NCI-H146 treated with DMSO at 0.1 percent for 48 hours (cell line): ENCODE measurements around the gene DICER1.

Experiments
- DNase-seq: peaks from one replicate; lab custom pipeline; 2025; ENCODE audit not compliant: unreplicated experiment; lab: John Stamatoyannopoulos, UW

Gene DICER1

DNA sequence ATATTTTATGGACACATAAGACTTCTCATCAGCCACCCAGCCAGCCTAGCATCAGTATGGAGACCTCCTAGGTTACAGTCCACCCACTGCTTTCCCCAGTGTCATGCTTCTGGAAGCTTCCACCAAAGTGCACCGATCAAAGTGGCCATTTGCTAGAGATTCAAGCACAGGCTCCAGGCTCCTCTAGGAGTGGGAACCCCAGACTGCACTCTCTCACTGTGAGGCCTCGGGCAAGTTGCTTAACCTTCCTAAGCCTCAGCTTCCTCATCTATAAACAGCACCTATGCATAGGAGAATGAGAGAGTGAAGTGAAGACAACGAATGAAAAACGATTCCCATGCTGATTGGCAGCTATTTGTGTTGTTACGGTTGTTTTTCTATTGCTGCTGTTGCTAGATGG, 94.4 kb downstream of the DICER1 start:
- DNase-seq = no peak

DNA sequence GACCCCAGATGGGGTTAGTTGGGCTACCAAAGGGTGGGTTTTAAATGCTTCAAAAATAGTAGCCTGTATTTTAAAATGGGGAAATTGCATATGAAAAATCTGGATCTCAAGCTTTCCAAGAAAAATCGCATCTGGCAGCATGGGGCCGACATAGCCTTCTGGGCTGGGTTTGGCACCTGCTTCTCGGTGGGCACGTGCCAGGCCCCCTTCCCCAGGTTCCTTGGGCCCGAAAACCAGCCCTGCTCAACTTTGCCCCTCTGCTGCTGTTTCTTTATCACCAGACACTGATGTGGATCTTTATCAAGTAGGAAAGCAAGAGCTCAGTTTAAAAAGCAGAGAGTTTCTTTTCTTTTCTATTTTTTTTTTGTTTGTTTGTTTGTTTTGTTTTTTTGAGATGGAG, 95.1 kb downstream of the DICER1 start:
- DNase-seq = no peak

DNA sequence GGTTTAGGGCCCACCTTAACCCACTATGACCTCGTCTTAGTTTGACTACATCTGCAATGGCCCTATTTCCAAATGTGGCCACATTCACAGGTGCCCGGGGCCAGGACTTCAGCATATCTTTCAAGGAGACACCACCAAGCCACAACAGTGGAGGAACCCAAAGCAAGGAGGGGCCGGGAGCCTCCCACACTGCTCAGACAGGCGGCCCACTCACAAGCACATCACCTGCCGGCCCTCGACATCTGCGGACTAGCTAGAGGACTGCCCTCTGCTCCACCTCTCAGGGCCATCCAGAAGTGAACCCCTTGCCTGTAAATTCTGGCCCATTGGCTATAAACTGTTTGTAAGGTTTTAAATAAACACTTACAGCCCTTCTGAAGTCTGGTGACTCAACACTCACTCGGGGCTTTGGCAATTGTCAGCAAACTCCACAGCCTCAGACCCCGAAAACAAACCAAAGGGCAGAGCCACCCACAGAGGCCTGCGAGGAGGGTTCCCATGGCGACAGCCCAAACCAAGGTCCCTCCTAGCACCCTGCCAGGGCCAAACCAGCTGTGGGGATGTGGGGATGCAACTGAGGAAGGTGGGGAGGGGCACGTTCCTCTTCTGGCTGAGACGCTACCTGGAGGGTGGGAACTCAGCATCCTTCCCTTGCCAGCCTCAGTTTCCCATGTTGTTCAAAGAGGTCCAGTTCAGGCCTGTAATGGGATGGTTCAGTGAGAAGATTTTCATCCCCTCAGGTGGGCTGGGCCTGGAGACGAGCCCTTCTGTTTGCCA, 95.8 kb downstream of the DICER1 start:
- no peak for DNase-seq

DNA sequence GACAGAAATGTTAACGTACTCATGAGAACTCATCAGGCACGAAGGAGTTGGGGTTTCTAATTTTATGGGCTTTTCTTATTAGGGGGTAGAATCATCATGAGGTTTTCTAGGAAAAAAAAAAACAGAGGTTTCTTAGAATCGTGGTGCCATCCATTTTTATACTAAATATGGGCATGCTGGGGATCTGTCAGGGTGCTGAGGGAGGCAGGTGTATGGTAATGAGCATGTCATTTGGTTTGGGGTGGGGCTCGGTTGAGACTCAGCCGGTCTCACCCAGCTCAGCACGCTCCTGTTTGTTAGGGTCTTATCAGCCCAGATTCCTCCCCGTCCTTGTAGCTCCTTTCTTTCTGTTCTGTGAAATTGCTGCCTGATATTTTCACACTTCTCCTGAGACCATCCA, 98.2 kb downstream of the DICER1 start:
- DNase-seq = no peak

DNA sequence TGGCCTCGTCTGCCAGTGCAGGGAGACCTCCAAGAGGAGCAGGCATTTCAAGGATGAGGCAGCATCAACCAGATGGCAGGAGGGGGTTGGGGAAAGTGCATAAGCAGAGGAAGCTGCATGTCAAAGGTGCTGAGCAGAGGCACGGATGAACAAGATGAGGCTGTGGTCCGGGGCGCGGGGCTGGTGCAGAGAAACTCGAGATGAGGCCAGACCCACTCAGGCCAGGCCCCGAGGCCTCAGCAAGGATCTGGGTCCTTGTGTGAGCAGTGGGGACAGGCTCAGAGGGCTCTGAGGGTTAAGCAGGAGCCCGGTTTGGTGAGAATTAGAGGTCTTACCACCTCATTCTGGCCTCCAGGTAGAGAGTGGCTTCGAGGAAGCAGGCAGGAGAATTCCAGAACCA, 98.8 kb downstream of the DICER1 start:
- DNase-seq = no peak

DNA sequence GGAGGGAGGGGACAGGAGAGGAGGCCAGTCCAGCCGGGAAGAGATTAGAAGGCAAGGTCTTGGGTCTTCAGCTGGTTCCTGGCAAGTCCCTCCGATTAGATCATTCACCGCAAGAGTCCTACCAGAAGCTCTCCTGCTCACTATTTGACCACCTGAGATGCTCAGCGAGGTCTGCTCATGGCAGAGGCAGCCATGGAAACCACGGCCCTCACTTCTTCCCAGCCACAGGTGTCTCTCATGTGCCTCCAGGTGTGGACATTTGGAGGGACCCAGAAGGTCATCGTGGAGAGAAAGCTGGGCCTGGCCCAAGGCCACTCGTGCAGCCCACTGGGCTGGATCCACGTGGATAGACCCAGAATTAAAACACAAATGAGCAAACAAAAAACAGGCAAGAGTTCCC, 99.5 kb downstream of the DICER1 start:
- no peak for DNase-seq

DNA sequence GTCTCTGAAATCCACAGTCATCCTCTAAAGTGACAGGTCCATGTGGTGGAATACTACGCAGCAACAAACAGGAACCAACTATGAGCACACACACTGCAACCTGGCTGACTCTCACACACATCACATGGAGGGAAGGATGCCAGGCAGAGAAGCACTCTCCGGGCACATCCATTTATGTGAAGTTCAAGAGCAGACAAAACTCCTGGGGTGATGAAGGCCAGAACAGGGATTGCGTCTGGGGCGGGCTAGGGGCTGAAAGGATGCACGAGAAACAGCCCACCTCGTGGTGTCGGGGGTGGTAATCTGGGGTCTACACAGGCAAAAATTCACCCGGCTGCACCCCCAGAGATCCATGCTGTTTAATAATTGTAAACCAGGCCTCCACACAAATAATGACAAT, 100.2 kb downstream of the DICER1 start:
- DNase-seq = no peak

DNA sequence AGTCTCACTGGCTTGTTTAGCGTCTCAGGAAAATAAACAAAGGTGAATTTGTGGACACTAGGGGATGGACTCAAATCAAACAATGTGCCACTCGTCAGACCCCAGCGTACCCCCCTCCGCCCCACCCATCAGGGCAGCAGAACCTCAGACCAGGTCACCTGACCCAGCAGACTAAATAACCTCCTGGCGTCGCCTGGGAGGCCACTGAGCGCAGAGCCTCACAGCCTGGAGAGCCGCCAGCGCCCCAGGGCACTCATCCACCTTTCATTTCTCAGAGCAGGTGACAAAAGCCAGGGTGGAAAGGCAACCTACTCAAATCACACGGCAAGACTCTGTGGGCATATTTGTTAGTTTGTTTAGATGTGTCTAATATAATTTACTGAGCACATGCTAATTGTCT, 100.9 kb downstream of the DICER1 start:
- DNase-seq = peak; percentile 69

DNA sequence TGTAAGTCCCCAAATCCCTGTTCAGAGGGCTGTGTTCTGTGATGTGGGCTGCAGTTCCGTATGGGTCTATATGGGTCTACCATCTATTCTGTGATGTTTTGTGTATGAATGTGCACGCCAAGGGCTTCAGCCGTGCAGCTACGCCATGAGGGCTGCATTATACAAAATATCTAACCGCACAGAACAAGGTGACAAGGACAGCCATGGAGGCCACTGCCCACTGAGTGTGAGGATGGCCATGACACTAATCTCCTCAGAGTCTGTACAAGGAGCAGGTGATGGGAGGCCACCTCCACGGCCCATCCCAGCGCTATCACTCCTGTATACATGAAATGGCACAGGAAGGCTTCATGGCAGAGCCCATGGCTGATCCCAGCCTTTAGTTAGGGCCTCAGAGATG, 102.0 kb downstream of the DICER1 start:
- DNase-seq = no peak

DNA sequence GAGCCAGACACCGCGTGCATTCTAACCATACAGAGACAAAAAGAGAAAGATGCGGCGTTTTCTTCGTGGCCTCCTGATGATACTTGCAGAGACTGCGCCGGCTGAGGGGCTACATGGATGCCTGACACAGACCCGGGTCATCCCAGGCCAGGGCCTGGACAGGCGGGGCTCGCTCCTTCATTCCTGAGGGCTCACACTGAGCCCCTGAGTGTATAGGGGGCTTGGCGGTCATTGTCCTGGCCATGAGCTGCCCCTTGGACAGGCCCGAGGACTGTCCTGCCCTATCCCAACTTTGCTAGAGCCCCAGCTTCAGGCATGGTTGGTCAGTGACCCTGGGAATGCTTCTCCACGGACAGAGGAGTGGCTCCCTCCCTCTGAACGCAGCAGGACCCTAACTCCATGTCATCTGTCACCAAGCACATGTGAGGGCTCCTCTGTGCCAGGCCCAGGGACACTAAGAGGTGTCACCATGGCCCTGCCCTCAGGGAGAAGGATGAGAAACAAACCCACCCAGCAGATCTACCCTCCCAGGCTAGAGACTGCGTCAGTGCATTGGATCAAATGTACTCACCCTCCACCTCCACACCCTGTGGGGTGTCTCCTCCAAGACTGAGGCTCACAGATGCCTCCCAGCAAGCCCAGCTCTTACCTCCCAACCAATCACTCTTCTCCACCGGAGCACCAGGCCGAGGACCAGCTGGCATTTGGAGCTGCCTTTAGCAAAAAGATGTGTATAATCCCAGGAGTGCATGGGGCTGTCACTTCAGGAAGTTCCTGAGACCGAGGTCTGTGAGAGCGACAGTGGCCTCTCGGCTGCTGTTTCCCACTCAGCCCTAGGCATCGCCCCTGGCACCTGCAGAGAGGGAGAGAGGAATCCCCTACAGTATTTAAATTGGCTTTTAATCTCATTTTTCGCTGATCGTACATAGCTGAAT, 102.7 kb downstream of the DICER1 start:
- DNase-seq = no peak

DNA sequence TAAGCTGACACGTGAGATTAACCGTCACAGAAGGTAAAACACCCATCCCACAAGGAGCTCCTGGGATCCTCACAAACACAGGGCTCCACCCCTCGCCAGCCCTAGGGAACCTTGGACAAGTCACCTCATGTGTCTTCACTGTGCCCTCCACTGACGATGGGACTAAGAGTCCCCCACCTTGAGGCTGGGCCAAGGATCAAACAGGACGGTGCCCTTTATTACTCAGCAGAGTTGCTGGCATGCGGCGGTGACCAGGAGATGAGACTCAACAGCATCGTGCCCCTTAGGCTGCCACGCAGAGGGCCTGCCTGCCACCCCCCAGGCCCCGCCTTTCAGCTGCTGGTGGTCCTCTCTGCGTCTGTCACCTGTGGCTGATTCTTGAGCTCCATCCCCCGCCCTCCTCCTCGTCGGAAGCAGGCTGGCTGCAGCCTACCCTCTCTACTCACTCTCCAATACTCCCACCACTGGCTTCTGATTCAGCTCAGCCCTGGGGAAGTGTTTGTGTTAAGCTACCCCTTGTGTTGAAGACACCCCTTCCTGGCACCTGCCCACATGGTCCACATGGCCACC, 105.2 kb downstream of the DICER1 start:
- no peak for DNase-seq

DNA sequence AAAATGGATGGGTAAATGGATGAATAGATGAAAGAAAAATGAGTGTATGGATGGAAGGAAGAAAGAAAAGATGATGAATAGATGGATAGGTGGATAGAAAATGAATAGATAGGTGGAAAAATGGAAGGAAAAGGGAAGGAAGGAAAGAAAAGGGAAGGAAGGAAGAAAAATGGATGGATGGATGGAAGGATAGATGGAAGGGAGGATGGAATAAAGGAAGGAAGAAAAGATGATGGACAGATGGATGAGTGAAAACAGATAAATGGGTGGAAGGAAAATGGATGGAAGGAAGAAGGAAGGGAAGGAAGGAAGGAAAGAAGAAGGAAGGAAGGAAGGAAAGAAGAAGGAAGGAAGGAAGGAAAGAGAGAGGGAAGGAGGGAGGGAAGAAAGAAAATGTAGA, 107.4 kb downstream of the DICER1 start:
- DNase-seq = no peak

DNA sequence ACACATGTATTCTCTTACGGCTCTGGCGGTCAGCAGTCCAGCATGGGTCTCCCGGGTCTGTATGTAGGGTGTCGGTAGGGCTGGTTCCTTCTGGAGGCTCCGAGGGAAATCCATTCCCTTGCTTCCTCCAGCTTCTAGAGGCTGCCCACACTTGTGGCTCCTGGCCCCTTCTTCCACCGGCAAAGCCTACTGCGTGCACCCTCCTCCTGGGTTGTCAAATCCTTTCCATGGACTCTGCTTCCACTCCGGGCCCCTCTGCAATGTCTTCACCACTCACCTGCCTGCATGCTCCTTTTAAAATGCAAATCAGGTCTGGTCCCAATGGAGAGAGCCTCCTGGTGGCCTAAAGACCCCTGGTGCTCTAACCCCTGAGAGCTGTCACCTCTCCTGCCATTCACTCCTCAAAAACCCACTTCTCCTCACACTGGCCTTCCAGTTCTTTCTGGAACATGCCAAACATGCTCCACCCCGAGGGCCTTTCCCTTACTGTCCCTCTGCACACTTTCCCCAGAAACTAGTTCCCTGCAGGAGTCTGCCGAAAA, 108.5 kb downstream of the DICER1 start:
- no peak for DNase-seq

DNA sequence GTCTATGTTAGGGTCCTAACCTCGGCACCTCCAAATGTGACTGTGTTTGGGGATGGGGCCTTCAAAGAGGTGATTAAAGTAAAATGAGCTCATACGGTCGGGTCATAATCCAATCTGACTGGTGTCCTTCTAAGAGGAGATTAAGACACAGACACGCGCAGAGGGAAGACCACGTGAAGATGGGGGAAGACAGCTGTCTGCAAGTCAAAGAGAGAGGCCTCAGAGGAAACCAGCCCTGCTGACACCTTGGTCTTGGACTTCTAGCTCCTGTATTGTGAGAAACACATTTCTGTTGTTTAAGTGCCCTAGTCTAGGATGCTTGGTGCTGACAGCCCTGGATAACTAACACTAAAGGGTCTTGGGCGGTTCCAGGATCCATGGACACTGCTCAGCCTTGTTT, 109.6 kb downstream of the DICER1 start:
- DNase-seq = no peak

DNA sequence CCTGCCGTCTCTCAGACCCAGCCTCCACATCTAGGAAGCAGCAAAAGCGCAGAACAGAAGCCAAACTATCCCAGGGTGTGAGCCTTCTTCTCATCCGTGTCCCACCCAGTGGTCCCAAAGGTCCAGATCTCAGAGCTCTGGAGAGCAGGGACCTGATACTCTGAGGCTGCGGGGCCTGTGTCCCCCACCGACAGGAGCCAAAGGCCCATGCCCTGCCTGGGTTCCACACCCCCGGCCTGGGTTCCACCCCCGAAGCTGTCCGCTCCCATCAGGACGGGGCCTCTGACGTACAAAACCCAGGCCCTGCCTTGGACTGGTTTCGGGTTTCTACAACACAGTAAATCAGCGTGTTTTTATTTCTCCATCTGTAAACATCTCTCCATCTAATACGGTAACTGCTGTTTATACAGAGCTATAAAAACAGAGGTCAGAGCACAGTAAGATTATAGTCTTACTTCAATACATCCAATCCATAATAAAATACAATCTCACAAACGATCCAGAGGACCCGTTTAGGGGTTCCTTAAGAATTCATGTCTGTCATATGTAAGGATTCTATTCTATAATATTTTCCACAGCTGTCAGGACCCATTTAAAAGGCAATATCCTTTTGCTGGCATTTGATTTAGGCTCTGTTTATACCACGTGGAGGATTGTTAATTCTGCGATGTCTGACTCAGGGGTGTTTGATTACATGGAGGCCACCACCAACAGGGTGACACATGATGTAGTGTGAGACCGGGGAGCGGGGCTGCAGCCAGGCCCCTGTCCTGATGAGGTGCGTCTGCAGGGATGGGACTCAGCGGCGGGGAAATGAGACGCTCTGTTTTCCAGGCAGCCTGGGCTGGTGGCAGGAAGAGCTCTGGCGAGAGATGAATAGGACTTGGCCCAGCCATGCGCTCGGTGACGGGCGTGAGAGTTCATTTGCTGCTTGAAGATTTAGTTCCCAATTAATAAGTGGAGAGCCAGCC, 110.3 kb downstream of the DICER1 start:
- no peak for DNase-seq

DNA sequence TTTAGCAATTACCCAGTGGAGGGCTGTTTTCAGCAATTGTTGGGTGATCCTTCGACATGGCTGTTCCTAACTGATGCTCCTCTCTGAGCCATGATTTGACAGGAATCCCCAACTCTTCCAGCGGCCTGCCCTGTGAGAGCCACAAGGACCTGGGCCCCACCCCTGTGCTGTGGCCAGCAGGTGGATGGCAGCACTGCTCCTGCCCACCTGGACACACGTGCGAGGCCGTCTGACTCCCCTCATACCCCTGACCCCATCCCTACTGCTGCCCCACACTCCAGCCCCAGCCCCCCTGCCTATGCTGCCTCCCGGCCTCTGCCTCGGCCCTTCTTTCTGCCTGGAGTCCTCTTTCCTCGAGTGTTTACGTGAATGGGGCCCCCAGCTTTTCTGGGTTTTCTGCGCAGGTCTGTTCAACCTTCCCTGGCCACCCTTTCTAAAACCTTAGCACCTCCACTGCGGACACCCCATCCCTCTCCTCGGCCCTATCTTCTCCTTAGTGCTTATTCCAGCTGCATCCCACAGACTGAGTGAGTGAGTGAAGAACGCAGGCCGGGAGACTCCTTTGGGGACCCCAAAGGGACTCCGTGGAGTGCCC, 111.4 kb downstream of the DICER1 start:
- no peak for DNase-seq

DNA sequence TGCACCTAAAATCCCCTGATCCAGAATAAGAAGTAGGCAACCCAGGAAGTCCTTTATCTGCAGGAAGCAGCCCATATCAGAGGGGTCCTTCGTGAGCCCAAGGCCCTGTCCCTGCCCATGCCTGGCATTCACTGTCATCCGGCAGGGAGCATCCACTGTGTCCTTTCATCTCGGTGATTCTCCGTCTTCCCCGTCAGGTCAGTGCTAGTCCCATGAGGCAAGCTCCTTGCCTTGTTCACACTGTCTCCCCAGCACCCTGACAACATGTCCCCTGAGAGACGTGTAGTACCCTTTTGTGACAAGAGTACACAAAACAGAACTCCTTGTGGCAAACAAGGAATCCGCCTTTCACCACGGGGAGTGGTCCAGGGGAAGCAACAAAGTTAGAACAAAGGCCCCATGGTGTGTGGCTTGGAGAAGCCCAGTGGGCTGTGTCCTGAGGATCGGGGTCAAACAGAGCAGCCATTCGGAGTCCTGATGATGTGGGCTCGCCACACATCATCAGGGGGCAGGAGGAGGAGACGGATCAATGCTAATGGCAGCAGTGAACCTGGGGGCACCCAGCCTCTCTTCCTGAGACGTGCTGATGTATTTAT, 112.1 kb downstream of the DICER1 start:
- no peak for DNase-seq

DNA sequence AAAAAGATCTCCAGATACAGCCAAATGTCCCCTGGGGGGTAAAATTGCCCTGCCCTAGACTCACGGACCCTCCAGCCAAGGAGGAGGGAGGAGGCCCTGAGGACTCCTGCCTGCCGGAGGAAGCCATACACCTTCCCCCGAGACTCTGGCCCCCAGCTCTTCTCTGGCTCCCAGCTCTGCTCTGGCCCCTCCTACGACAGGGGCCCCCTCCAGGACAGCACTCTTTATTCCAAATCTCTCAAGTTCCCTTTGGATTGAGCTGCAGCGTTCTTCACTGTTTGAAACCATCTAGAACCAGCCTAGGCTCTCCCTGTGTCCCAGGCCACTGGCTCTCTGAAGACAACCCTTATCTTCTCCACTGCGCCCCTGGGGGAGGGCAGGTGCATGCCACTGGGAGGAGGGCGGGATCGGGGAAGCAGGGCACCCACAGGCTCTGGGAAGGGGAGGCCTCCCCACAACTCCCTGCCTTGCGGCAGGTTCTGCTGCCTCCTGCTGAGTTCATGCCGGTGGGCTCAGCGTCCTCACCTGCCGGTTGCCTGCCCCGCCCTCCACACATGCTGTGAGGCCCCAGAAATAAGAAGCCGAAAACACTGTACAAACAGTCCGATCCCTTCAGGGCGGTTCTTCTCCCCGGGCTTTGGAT, 112.7 kb downstream of the DICER1 start:
- peak; percentile 75 for DNase-seq

DNA sequence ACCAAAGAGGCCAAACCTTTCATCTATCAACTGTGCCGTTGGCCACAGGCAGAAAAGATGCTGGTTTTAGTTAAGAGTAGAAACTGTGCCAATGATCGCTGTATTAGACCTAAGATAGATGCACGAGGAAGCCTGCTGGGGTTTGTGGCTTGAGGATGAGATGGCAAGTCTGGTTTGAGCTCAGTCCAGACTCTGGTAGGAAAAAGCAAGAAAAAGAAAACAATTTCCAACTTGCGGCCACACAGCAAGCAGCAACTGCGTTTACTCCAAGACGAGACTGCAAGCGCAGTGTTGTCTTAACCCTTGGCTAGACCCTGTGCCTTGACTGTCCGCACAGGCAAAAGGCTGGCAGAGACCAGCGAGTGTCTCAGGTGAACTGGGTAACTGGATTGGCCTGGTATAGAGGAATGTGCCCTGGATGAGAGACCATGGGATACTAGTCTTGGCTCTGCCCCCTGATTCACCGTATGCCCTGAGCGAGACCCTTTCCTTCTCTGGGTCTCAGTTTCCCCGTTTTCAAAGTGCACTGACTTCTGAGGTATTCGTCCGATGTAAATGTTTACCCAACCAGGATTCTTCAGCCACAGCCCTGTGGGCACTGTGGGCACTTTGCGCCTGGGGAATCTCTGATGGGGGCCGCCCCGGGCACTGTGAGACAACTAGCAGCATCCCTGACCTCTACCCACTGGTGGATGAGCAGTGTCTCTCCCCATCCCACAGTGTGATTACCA, 113.4 kb downstream of the DICER1 start:
- DNase-seq = no peak
